ENCODE measurements around the gene TJP1.

- no peak for TF ChIP-seq RORB (CRISPR knock-in tag; IDR thresholded peaks at IDR 0.05)
- TF ChIP-seq CTCF (IDR thresholded peaks at IDR 0.05): no peak
- no peak for TF ChIP-seq NFYB (CRISPR knock-in tag; conservative IDR thresholded peaks at IDR 0.05; ENCODE audit: low read depth)
- TF ChIP-seq USF2 (CRISPR knock-in tag; IDR thresholded peaks at IDR 0.05): no peak
- TF ChIP-seq JUN (CRISPR knock-in tag; IDR thresholded peaks at IDR 0.05): no peak
- TF ChIP-seq TEAD1 (CRISPR knock-in tag; IDR thresholded peaks at IDR 0.05): no peak
- no peak for TF ChIP-seq ATF3 (CRISPR knock-in tag; conservative IDR thresholded peaks at IDR 0.05)
Measured at GRCh38 chr15:29813009-29813408, 9.3 kb downstream of the TJP1 start.
